Measurements from ENCODE around the gene RHEB. TPM values are rescaled to one million over a fixed set of nuclear protein-coding genes. Genes with fewer than 3 reads are reported as not detected.

Gene RHEB
- polyA plus RNA-seq, 1 donor from 2014 or later: 289 TPM

DNA sequence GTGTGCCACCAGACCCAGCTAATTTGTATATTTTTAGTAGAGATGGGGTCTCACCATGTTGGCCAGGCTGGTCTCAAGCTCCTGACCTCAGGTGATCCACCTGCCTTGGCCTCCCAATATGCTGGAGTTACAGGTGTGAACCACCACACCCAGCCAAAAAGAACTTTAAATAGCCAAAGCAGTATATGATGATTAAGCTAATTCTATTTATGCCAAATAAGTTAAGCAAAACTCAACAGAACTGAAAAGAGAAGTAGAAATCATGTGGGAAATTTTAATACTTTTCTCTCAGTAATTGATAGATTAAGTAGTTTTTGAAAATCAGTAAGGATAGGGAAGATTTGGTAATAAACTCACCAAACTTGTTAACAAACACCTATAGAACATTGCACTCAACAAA lies 24.5 kb upstream of the RHEB start:
- Histone ChIP-seq H4K20me1 (ENCODE audit: insufficient read depth) (no peaks in the 10 kb centered on the region), H3K79me2 (replicated peaks; ENCODE audit: insufficient read depth, low read length) (no peaks in the 10 kb centered on the region), H3F3A (ENCODE audit: insufficient read depth, low read length, poor library complexity, severe bottlenecking) (no peaks in the 10 kb centered on the region), H3K9me2 (ENCODE audit: insufficient read depth, low read length) (no peaks in the 10 kb centered on the region), H3K9me3 (ENCODE audit: low read length) (no peaks in the 10 kb centered on the region), H3K27ac (ENCODE audit: low read length) (no peak overlapping the region), H3K27me3 (ENCODE audit: insufficient read depth, low read depth, low read length) (no peaks in the 10 kb centered on the region), H3K4me2 (ENCODE audit: low read length) (no peak overlapping the region), H2AFZ (ENCODE audit: low read depth, low read length) (no peak overlapping the region), H3K9ac (ENCODE audit: low read length) (no peak overlapping the region), H3K36me3 (ENCODE audit: insufficient read depth, low read length) (no peaks in the 10 kb centered on the region), H3K4me3 (ENCODE audit: low read length) (no peak overlapping the region)
- TF ChIP-seq POLR2AphosphoS5 (IDR thresholded peaks at IDR 0.05): no peak
- TF ChIP-seq, protein P1, sequence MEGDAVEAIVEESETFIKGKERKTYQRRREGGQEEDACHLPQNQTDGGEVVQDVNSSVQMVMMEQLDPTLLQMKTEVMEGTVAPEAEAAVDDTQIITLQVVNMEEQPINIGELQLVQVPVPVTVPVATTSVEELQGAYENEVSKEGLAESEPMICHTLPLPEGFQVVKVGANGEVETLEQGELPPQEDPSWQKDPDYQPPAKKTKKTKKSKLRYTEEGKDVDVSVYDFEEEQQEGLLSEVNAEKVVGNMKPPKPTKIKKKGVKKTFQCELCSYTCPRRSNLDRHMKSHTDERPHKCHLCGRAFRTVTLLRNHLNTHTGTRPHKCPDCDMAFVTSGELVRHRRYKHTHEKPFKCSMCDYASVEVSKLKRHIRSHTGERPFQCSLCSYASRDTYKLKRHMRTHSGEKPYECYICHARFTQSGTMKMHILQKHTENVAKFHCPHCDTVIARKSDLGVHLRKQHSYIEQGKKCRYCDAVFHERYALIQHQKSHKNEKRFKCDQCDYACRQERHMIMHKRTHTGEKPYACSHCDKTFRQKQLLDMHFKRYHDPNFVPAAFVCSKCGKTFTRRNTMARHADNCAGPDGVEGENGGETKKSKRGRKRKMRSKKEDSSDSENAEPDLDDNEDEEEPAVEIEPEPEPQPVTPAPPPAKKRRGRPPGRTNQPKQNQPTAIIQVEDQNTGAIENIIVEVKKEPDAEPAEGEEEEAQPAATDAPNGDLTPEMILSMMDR (IDR thresholded peaks at IDR 0.05; ENCODE audit: poor library complexity, severe bottlenecking): no peak
- TF ChIP-seq RAD21 (conservative IDR thresholded peaks at IDR 0.05): no peak
- TF ChIP-seq, protein P2, sequence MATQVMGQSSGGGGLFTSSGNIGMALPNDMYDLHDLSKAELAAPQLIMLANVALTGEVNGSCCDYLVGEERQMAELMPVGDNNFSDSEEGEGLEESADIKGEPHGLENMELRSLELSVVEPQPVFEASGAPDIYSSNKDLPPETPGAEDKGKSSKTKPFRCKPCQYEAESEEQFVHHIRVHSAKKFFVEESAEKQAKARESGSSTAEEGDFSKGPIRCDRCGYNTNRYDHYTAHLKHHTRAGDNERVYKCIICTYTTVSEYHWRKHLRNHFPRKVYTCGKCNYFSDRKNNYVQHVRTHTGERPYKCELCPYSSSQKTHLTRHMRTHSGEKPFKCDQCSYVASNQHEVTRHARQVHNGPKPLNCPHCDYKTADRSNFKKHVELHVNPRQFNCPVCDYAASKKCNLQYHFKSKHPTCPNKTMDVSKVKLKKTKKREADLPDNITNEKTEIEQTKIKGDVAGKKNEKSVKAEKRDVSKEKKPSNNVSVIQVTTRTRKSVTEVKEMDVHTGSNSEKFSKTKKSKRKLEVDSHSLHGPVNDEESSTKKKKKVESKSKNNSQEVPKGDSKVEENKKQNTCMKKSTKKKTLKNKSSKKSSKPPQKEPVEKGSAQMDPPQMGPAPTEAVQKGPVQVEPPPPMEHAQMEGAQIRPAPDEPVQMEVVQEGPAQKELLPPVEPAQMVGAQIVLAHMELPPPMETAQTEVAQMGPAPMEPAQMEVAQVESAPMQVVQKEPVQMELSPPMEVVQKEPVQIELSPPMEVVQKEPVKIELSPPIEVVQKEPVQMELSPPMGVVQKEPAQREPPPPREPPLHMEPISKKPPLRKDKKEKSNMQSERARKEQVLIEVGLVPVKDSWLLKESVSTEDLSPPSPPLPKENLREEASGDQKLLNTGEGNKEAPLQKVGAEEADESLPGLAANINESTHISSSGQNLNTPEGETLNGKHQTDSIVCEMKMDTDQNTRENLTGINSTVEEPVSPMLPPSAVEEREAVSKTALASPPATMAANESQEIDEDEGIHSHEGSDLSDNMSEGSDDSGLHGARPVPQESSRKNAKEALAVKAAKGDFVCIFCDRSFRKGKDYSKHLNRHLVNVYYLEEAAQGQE (IDR thresholded peaks at IDR 0.05; ENCODE audit: borderline replicate concordance): no peak
- TF ChIP-seq MXI1 (conservative IDR thresholded peaks at IDR 0.05; ENCODE audit: poor library complexity, severe bottlenecking): no peak
- no peak for TF ChIP-seq EZH2 (IDR thresholded peaks at IDR 0.05; ENCODE audit: borderline replicate concordance, insufficient read depth, low read length, poor library complexity, severe bottlenecking)
- no peak for TF ChIP-seq TAF1 (IDR thresholded peaks at IDR 0.05; ENCODE audit: low read depth)
- no peak for TF ChIP-seq SMC3 (conservative IDR thresholded peaks at IDR 0.05; ENCODE audit: poor library complexity)

DNA sequence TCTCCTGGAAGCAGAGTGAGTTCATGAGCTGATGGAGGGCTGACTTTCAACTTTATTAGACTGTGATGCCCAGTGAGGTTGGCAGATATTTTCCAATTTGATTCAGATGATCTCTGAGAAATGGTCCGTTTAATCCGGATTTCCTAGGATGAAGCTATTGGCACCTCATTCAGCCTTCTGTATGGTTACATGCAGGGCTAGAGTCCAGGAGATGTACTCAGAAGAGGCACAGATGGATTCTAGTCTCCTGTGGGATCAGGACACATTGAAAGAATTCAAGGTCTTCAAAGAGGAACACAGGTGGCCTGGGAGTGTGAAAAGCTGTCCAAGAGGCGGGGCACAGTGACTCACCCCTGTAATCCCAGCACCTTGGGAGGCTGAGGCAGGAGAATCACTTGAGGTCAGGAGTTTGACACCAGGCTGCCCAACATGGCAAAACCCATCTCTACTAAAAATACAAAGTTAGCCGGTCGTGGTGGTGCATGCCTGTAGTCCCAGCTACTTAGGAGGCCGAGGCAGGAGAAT lies 23.0 kb upstream of the RHEB start:
- no peaks in the 10 kb centered on the region for H3K9me2 ChIP-seq (ENCODE audit: insufficient read depth, low read length)
- H3K4me3 ChIP-seq (ENCODE audit: low read length): no peak overlapping the region
- no peak overlapping the region for H2AFZ ChIP-seq (ENCODE audit: low read depth, low read length)
- TF ChIP-seq EP300 (conservative IDR thresholded peaks at IDR 0.05; ENCODE audit: poor library complexity, severe bottlenecking) (no peak), MXI1 (conservative IDR thresholded peaks at IDR 0.05; ENCODE audit: poor library complexity, severe bottlenecking) (no peak), SMC3 (conservative IDR thresholded peaks at IDR 0.05; ENCODE audit: poor library complexity) (no peak)
- TF ChIP-seq, protein P1 (IDR thresholded peaks at IDR 0.05; ENCODE audit: poor library complexity, severe bottlenecking): no peak
- TF ChIP-seq, protein P2 (IDR thresholded peaks at IDR 0.05; ENCODE audit: borderline replicate concordance): no peak
- H3K9ac ChIP-seq (ENCODE audit: low read length): no peak overlapping the region
- H3K79me2 ChIP-seq (replicated peaks; ENCODE audit: insufficient read depth, low read length): no peaks in the 10 kb centered on the region
- H3K4me2 ChIP-seq (ENCODE audit: low read length): no peak overlapping the region
- H3K9me3 ChIP-seq (ENCODE audit: low read length): no peaks in the 10 kb centered on the region
- no peaks in the 10 kb centered on the region for H4K20me1 ChIP-seq (ENCODE audit: insufficient read depth)
- no peak overlapping the region for H3K27ac ChIP-seq (ENCODE audit: low read length)
- no peaks in the 10 kb centered on the region for H3K27me3 ChIP-seq (ENCODE audit: insufficient read depth, low read depth, low read length)
- H3K36me3 ChIP-seq (ENCODE audit: insufficient read depth, low read length): no peaks in the 10 kb centered on the region
- peaks cover 8% of the 10 kb centered on the region for H3F3A ChIP-seq (ENCODE audit: insufficient read depth, low read length, poor library complexity, severe bottlenecking)

All from neural cell (in vitro differentiated cells).